HL-60 (cell line): ENCODE data around the gene TBC1D26.
"Not testable (repeated sequence)": the region's sequence is repeated elsewhere in the genome, so short reads cannot be mapped to it uniquely, and the experiment has no call there.

Experiments
- DNase-seq, 2 experiments: peaks; one replicate each; pipeline ENCODE4 v3.0.0-alpha.2; 2010 to 2020; ENCODE audit warnings: low read depth in 1 of 2, low spot score in 1 of 2
- H3K27ac ChIP-seq: fragments of 250-450 bp; sonication (Bioruptor Pico); replicated peaks from 2 replicates; pipeline ENCODE4 v1.5.1; 2020; ENCODE audit warnings: mild to moderate bottlenecking, moderate library complexity
- H3K27me3 ChIP-seq: fragments of 250-450 bp; sonication (Bioruptor Pico); 2 replicates; pipeline ENCODE4 v1.5.1; 2021; ENCODE audit warnings: mild to moderate bottlenecking, moderate library complexity; ENCODE audit not compliant: insufficient read depth, poor library complexity, severe bottlenecking
- H3K4me3 ChIP-seq: replicated peaks from 2 replicates; pipeline ENCODE4 v1.5.1; 2011; ENCODE audit warnings: mild to moderate bottlenecking, control low read depth, low read length; ENCODE audit not compliant: insufficient read depth
- CTCF ChIP-seq: IDR thresholded peaks from one replicate; pipeline ENCODE4 v1.5.1; 2011; ENCODE audit warnings: low read length, control low read depth, inconsistent platforms; ENCODE audit not compliant: insufficient read depth
- GABPA ChIP-seq: IDR thresholded peaks from 2 replicates; pipeline ENCODE4 v1.6.1; 2012; ENCODE audit warnings: low read depth
- POLR2AphosphoS5 ChIP-seq: IDR thresholded peaks from 2 replicates; pipeline ENCODE4 v1.6.1; 2012; ENCODE audit warnings: low read depth
- SPI1 ChIP-seq: IDR thresholded peaks from 2 replicates; pipeline ENCODE4 v1.6.1; 2012; ENCODE audit warnings: low read depth, mild to moderate bottlenecking, borderline replicate concordance
- TF ChIP-seq, protein P1 (sequence below): IDR thresholded peaks from 2 replicates; pipeline ENCODE4 v1.6.1; 2012; ENCODE audit warnings: low read depth; ENCODE audit not compliant: insufficient replicate concordance

Gene TBC1D26

DNA sequence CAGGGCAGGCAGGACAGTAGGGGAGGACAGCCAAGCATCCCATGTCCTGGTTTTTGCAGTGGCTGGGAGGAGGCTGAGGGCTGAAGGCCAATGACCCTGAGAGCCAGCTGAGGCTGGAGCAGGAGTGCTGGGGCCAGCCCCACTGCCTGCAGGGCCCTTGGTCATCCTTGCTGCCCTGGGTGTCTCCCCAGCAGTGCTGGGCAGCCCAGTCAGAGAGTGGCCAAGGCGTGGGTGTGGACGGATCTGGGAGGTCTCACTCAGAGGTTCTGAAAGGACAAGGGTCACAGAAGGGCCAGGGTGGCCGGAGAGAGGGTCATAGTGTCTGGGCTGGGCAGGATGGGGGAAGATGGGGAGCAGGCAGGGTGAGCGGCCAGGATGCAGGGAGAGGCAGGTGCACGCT lies 4.5 kb downstream of the TBC1D26 start:
- not testable (repeated sequence) for DNase-seq, H3K4me3 ChIP-seq, H3K27ac ChIP-seq, H3K27me3 ChIP-seq

GRCh38 chr17:15738066-15738465 lies 6.0 kb downstream of the TBC1D26 start:
- Histone ChIP-seq H3K27ac (no peak overlapping the region), H3K27me3 (no peaks in the 10 kb centered on the region), H3K4me3 (no peak overlapping the region)
- no peak for TF ChIP-seq GABPA
- no peak for TF ChIP-seq CTCF
- TF ChIP-seq SPI1, result no peak
- TF ChIP-seq, protein P1, sequence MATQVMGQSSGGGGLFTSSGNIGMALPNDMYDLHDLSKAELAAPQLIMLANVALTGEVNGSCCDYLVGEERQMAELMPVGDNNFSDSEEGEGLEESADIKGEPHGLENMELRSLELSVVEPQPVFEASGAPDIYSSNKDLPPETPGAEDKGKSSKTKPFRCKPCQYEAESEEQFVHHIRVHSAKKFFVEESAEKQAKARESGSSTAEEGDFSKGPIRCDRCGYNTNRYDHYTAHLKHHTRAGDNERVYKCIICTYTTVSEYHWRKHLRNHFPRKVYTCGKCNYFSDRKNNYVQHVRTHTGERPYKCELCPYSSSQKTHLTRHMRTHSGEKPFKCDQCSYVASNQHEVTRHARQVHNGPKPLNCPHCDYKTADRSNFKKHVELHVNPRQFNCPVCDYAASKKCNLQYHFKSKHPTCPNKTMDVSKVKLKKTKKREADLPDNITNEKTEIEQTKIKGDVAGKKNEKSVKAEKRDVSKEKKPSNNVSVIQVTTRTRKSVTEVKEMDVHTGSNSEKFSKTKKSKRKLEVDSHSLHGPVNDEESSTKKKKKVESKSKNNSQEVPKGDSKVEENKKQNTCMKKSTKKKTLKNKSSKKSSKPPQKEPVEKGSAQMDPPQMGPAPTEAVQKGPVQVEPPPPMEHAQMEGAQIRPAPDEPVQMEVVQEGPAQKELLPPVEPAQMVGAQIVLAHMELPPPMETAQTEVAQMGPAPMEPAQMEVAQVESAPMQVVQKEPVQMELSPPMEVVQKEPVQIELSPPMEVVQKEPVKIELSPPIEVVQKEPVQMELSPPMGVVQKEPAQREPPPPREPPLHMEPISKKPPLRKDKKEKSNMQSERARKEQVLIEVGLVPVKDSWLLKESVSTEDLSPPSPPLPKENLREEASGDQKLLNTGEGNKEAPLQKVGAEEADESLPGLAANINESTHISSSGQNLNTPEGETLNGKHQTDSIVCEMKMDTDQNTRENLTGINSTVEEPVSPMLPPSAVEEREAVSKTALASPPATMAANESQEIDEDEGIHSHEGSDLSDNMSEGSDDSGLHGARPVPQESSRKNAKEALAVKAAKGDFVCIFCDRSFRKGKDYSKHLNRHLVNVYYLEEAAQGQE, result no peak
- no peak for TF ChIP-seq POLR2AphosphoS5
- DNase-seq, result no peak

- H3K4me3 ChIP-seq, H3K27me3 ChIP-seq, DNase-seq, H3K27ac ChIP-seq: not testable (repeated sequence)
Measured at GRCh38 chr17:15739259-15739658, 7.2 kb downstream of the TBC1D26 start.

DNA sequence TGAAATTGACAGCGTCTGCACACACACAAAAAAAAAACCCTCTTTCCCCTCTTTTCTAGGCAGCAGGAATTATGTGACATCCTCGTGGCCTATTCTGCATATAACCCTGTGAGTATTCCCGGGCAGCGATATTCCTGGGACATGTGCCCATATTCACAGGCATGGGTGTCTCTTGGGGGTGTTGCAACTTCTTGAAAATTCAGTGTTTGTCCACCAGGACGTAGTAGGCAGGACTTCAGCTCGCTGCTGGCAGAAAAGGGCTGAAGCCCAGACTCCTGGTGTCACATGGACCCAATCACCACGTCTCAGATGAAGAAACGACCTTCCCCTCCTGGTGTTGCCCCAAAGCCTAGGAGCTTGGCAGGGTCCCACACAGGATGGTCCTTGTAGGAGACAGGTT lies 8.0 kb downstream of the TBC1D26 start:
- not testable (repeated sequence) for H3K4me3 ChIP-seq, H3K27ac ChIP-seq, DNase-seq, H3K27me3 ChIP-seq

DNA sequence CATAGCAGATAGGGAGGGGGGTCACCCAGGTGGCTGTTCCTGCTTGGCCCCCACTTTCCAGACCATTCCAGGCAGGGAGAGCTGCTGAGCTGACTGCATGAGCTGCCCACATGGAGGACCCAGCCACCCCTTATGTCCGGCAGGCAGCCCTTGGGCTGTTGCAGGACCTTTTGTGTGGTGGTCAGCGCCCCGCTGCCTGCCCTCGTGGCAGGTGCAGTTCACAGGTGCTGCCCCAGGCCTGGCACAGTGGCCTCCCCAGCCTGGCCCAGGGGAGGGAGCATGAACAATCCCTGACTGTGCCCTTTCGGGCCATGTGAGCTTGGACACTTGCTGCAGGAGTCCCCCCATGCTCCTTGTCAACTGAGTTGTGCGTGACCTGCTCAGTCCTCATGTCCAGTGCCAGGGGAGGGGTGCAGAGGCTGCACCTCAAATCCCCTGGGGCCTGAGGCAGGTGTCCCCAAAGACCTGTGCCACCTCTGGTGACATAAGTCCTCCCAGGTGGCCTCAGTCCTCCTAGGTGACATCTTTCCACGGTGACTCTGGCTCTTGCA lies 8.6 kb downstream of the TBC1D26 start:
- no peaks in the 10 kb centered on the region for H3K27me3 ChIP-seq
- no peak overlapping the region for H3K27ac ChIP-seq
- no peak for DNase-seq
- TF ChIP-seq GABPA (no peak), SPI1 (no peak), CTCF (no peak), POLR2AphosphoS5 (no peak)
- TF ChIP-seq, protein P1, result no peak
- no peak overlapping the region for H3K4me3 ChIP-seq
